Prostate gland (tissue), 2 donors: ENCODE data around the gene ITPRID2.

Experiments
- POLR2A ChIP-seq: fragments of 450-650 bp; IDR thresholded peaks from one replicate; pipeline ENCODE4 v1.6.1; 2016; ENCODE audit warnings: antibody characterized with exemption, mild to moderate bottlenecking
- POLR2AphosphoS5 ChIP-seq: sonication (generic); formaldehyde crosslinking; IDR thresholded peaks from one replicate; pipeline ENCODE4 v1.6.1; 2017; ENCODE audit warnings: antibody characterized with exemption
- TF ChIP-seq, protein P1 (sequence below), 4 experiments: fragments of 200-600 bp in 2 of 4; fragments of 450-650 bp in 2 of 4; sonication (generic) in 2 of 4; IDR thresholded peaks; 1 replicate in 3 of 4; 2 replicates in 1 of 4; pipeline ENCODE4 v1.5.1; 2016 to 2019; ENCODE audit warnings: antibody characterized with exemption in 4 of 4, mild to moderate bottlenecking in 2 of 4, moderate library complexity in 2 of 4

GRCh38 chr2:181846399-181847197 is 44.9 kb upstream of the ITPRID2 start:
- TF ChIP-seq, protein P1, sequence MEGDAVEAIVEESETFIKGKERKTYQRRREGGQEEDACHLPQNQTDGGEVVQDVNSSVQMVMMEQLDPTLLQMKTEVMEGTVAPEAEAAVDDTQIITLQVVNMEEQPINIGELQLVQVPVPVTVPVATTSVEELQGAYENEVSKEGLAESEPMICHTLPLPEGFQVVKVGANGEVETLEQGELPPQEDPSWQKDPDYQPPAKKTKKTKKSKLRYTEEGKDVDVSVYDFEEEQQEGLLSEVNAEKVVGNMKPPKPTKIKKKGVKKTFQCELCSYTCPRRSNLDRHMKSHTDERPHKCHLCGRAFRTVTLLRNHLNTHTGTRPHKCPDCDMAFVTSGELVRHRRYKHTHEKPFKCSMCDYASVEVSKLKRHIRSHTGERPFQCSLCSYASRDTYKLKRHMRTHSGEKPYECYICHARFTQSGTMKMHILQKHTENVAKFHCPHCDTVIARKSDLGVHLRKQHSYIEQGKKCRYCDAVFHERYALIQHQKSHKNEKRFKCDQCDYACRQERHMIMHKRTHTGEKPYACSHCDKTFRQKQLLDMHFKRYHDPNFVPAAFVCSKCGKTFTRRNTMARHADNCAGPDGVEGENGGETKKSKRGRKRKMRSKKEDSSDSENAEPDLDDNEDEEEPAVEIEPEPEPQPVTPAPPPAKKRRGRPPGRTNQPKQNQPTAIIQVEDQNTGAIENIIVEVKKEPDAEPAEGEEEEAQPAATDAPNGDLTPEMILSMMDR (IDR thresholded peaks at IDR 0.05): no peak
- TF ChIP-seq POLR2AphosphoS5 (no peak), POLR2A (no peak)
